ENCODE measurements around the gene ITPKC.
"Not testable (repeated sequence)": the region's sequence is repeated elsewhere in the genome, so short reads cannot be mapped to it uniquely, and the experiment has no call there.

The ITPKC gene

DNA sequence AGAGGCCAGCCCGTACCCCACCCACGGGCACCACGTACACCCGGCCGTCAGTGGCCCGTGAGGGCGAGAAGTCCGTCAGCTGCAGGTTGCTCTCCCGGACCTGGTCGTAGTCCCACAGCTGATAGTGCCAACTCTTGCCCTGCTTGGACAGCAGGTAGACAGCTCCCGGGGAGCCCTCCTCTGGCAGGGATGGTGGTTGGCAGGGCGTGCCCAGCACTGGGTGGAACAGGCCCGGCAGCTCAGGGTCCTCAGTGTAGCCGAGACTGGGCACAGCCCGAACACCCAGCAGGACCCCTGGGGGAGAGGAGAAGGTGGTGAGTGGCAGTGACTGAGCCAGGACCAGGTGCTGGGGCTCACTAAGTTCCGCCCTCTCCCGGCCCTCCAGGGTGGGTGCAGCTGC lies 25.6 kb downstream of the ITPKC start:
- DNase-seq, result no peak

DNA sequence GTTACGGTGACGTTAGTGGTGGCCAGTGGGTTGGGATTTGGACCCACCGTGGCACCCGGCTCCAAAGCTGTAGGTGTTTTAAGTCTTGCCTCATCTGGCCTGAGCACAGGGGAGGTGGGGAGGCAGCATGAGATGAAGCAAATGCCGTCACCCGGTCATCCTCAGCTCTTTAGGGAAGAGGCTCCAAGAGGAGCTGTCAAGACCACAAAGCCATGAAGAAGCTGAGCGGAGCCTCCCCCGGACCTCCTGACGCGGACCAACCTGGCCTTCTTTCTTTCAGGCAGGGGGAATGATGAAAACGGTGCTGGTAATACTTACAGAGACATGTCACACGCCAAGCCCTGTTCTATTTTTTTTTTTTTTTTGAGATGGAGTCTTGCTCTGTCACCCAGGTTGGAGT lies 26.0 kb downstream of the ITPKC start:
- no peak for DNase-seq

DNA sequence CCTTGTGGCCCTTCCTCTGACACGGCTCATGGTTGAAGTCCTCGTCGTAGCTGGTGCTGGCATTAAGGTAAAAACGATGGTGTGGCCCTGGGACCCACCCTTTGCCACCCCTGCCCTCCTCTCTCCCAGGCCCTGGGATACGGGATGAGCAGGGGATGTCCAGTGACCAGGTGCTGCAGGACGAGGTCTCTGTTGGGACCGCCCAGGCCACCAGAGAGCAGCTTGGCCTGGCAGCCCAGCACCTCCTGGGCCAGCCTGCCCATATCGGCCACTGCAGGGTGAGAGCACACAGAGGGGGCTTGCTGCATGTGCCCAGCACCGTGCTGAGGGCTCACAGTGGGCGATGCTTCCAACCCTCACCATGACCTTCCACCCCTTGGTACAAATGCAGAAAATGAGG lies 27.0 kb downstream of the ITPKC start:
- DNase-seq, result no peak

DNA sequence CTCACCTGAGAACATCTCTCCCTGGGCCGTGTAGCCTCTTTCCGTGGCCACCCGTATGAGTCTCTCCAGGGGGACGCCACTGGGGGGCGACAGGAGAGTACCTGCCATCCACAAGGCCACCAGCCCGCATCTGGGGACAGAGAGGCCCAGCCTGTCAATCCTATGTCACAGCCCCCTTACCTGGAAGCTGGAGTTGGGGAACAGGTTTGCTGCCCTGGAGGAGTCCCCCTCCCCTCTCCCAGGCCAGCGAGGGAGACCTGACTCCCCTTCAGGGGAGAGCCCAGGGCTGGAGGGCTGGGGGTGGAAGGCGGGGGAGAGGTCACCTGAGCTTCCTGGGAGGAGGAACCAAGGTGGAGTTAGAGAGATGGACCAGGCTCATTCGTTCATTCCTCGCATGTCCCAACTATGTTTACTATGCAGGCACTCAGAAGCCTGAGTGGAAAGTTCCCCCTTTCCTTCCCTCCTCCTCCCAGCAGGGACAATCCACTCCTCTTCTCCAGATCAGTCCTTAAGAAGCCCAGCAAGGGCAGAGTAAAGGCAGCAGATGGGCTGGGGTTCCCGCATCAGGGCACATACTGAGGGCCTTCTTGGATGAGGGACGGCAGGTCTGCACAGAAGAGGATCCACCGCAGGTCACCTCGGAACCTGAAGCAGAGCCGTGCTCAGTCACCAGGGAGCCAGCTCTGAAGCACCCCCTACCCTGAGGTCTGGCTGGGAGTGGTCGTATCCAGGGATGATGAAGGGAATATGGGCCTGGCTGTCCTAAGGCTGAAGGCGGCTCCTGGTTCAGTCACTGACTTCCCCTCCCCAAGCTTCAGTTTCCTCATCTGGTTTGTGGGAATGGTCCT lies 27.9 kb downstream of the ITPKC start:
- no peak for DNase-seq

- DNase-seq, result no peak
These were observed 28.5 kb downstream of the ITPKC start for GRCh38 chr19:40745402-40745780.

DNA sequence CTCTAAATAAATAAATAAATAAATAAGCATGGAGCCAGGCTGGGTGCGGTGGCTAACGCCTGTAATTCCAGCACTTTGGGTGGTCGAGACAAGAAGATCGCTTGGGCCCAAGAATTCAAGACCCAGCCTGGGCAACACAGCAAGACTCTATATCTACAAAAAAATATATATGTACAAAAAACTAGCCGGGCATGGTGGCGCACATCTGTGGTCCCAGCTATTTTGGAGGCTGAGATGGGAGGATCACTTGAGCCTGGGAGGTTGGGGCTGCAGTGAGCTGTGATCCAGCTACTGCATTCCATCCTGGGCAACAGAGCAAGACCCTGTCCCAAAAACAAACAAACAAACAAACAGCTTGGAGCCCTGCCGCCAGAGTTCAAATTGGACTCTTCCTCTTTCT lies 30.6 kb downstream of the ITPKC start:
- DNase-seq, result no peak

GRCh38 chr19:40750058-40750873 lies 33.4 kb downstream of the ITPKC start, which contains the start of gene ACTMAP:
Gene ACTMAP (minus strand): TSS chr19:40750477. CDS start chr19:40749803, 674 bp downstream.
- peak; percentile 98 for DNase-seq

DNA sequence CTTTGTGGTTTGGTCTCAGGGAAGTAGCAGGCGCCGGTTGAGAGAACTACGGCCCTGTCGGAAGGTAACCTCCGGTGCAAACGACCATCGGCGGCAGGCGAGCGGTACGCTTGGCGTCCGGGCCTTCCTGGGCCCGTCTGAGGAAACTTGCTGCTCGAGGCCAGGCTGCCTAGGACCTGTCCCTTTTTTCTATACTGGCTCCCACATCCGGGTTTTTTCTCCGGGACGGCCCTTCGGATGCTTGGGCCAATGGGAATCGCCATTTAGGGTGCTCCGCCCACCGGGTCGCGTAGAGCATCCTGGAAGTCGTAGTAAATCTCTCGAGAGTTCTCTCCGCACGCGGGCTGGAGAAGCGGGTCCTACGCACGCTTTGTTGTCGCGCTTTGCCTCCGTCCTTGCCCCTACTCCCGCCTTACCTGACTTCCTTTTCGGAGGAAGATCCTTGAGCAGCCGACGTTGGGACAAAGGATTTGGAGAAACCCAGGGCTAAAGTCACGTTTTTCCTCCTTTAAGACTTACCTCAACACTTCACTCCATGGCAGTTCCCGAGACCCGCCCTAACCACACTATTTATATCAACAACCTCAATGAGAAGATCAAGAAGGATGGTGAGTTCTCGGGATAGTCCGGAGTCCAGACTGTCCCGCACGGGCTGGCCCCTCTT lies 34.1 kb downstream of the ITPKC start, which contains the start of gene SNRPA:
SNRPA (plus strand) TSS at position 330 of the 664 bp plus-strand sequence; CDS start at position 536, 206 bp downstream.
- DNase-seq, result peak; percentile 95

DNA sequence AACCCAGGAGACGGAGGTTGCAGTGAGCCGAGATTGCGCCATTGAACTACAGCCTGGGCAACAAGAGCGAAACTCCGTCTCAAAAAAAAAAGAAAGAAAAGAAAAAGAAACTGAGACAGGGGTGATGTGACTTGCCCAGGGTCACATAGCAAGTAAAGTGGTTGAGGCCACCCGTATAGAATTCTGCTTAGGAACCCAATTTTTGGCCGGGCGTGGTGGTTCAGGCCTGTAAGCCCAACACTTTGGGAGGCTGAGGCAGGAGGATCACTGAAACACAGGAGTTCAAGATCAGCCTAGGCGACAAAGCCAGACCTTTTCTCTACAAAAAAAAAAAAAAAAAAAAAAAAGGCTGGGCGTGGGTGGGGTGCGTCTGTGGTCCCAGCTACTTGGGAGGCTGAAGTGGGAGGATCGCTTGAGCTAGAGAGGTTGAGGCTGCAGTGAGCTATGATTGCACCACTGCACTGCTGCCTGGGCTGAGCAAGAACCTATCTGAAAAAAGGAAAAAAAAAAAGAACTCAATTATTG lies 35.4 kb downstream of the ITPKC start:
- no peak for DNase-seq

GRCh38 chr19:40754611-40755247 lies 37.8 kb downstream of the ITPKC start:
- no peak for DNase-seq

DNA sequence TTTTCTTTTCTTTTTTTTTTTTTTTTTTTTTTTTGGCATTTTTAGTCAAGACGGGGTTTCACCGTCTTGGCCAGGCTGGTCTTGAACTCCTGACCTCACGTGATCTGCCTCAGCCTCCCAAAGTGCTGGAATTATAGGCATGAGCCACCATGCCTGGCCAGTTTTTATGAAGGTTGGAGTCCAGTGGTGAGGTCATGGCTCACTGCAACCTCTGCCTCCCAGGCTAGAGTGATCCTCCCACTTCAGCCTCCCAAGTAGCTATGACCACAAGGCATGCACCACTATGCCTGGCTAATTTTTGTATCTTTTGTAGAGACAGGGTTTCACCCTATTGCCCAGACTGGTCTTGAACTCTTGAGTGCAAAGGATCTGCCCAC lies 38.3 kb downstream of the ITPKC start:
- DNase-seq, result no peak

DNA sequence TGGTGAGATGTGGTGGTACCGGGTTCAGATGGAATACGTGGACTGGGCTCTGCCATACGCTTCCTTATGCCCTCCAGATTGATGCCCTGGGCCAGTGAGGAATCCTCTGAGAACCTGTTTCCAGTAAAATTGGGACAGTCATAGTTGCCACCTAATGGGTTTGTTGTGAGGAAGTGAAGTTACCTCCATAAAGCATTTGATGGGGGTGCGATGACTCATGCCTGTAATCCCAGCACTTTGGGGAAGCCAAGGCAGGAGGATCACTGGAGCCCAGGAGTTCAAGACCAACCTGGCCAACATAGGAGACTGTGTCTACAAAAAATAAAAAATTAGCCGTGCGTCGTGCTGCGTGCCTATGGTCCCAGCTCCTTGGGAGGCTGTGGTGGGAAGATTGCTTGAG lies 38.9 kb downstream of the ITPKC start:
- no peak for DNase-seq

- DNase-seq, result no peak
These were observed 39.7 kb downstream of the ITPKC start for GRCh38 chr19:40756502-40757110.

- DNase-seq, result no peak
These were observed 41.6 kb downstream of the ITPKC start for GRCh38 chr19:40758491-40758890.

DNA sequence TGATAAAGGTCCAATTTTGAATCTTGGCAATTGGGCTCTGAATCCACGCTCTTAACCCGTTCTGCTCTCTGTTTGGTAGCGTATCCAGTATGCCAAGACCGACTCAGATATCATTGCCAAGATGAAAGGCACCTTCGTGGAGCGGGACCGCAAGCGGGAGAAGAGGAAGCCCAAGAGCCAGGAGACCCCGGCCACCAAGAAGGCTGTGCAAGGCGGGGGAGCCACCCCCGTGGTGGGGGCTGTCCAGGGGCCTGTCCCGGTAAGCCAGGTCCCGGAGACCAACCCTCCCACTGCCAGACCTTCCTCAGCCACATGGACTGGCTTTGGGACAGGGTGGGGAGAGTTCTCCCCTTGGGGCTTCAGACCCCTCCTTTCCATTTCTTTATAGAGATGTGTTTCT lies 42.4 kb downstream of the ITPKC start:
- no peak for DNase-seq

DNA sequence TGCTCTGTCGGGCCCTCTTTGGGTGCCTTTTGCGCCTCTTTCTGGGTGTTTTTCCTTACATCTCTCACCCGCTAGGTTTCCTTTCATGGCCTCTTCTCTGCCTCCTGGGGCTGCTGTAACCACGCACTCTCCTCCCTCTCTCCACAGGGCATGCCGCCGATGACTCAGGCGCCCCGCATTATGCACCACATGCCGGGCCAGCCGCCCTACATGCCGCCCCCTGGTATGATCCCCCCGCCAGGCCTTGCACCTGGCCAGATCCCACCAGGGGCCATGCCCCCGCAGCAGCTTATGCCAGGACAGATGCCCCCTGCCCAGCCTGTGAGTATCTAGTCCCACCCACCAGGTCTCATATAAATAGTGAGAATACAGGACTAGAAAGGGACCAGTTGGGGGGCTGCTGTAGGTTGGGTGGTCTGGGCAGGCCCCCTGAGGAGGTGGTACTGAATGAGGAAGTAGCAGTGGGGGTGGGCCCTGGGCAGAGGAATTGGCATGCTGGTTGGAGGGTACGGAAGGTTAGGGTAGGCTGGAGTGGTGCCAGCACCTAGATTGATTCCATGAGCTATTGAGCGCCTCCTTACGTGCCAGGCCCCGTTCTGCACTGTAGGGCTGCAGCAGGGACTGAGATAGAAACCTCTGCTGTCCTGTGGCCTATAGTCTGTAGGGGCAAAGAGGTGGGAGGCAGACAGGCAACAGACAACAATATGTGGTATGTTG lies 46.0 kb downstream of the ITPKC start:
- DNase-seq, result no peak

- no peak for DNase-seq
These were observed 46.6 kb downstream of the ITPKC start for GRCh38 chr19:40763526-40763925.

GRCh38 chr19:40763963-40764362 lies 47.1 kb downstream of the ITPKC start:
- no peak for DNase-seq

DNA sequence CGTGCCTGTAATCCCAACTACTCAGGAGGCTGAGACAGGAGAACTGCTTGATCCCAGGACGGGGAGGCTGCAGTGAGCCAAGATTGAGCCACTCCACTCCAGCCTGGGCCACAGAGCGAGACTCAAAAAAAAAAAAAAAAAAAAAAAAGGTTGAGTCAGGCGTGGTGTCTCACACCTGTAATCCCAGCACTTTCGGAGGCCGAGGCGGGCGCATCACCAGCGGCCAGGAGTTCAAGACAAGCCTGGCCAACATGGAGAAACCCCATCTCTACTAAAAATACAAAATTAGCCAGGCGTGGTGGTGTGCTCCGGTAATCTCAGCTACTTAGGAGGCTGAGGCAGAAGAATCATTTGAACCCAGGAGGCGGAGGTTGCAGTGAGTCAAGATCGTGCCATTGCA lies 49.5 kb downstream of the ITPKC start:
- DNase-seq, result not testable (repeated sequence)

- DNase-seq, result no peak
These were observed 52.0 kb downstream of the ITPKC start for GRCh38 chr19:40768869-40769268.

DNA sequence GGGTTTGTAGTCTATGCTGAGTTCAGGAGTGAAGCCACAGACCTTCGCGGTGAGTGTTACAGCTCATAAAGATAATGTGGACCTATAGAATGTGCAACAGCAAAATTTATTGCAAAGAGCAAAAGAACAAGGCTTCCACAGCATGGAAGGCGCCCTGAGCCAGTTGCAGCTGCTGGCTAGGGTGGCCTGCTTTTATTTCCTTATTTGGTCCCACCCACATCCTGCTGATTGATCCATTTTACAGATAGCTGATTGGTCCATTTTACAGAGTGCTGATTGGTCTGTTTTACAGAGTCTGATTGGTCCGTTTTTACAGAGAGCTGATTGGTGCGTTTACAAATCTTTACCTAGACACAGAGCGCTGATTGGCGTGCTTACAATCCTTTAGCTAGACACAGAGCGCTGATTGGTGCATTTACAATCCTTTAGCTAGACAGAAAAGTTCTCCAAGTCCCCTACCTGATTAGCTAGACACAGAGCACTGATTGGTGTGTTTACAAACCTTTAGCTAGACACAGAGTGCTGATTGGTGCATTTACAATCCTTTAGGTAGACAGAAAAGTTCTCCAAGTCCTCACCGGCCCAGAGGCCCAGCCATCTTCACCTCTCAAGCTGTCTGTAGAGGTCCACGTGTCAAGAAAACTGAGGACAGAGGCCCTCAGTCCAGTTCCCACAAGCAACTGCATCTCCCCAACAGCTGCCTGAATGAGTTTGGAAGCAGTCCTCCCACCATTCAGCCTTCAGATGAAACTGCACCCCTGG lies 54.4 kb downstream of the ITPKC start:
- DNase-seq, result not testable (repeated sequence)

Data from activated CD4-positive, CD25-positive, alpha-beta regulatory T cell treated with anti-CD3 and anti-CD28 coated beads, Interleukin-2, amount 50 U/mL, for 72 hours (primary cell).